Measurements from ENCODE around the gene GARS1.

GRCh38 chr7:30678805-30679204 lies 84.1 kb downstream of the GARS1 start:
- no peak for TF ChIP-seq ZFP41 (tag by site-specific recombination; IDR thresholded peaks at IDR 0.05; ENCODE audit: borderline replicate concordance)
- TF ChIP-seq, protein P1, sequence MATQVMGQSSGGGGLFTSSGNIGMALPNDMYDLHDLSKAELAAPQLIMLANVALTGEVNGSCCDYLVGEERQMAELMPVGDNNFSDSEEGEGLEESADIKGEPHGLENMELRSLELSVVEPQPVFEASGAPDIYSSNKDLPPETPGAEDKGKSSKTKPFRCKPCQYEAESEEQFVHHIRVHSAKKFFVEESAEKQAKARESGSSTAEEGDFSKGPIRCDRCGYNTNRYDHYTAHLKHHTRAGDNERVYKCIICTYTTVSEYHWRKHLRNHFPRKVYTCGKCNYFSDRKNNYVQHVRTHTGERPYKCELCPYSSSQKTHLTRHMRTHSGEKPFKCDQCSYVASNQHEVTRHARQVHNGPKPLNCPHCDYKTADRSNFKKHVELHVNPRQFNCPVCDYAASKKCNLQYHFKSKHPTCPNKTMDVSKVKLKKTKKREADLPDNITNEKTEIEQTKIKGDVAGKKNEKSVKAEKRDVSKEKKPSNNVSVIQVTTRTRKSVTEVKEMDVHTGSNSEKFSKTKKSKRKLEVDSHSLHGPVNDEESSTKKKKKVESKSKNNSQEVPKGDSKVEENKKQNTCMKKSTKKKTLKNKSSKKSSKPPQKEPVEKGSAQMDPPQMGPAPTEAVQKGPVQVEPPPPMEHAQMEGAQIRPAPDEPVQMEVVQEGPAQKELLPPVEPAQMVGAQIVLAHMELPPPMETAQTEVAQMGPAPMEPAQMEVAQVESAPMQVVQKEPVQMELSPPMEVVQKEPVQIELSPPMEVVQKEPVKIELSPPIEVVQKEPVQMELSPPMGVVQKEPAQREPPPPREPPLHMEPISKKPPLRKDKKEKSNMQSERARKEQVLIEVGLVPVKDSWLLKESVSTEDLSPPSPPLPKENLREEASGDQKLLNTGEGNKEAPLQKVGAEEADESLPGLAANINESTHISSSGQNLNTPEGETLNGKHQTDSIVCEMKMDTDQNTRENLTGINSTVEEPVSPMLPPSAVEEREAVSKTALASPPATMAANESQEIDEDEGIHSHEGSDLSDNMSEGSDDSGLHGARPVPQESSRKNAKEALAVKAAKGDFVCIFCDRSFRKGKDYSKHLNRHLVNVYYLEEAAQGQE (tag by site-specific recombination; IDR thresholded peaks at IDR 0.05): no peak
- no peak for TF ChIP-seq ZFHX2 (tag by site-specific recombination; conservative IDR thresholded peaks at IDR 0.05)
- no peak for TF ChIP-seq CTCF (tag by site-specific recombination; IDR thresholded peaks at IDR 0.05)
